K562 (cell line): ENCODE results near the gene MTG2. TPM values are rescaled to one million over a fixed set of nuclear protein-coding genes. Genes with fewer than 3 reads are reported as not detected.

Source experiments
- ADNP ChIP-seq: fragments of 200-800 bp; sonication (Bioruptor generic); IDR thresholded peaks from 2 replicates; pipeline ENCODE4 v1.6.1; 2016; ENCODE audit warnings: missing genetic modification characterization, missing compliant biosample characterization
- CBX1 ChIP-seq: sonication (generic); IDR thresholded peaks from 2 replicates; pipeline ENCODE4 v1.6.1; 2016; ENCODE audit warnings: antibody characterized with exemption, low read depth, mild to moderate bottlenecking
- DACH1 ChIP-seq: fragments of 450-650 bp; IDR thresholded peaks from 2 replicates; pipeline ENCODE4 v1.6.1; 2018; ENCODE audit not compliant: partially characterized antibody
- HDGF ChIP-seq: fragments of 450-650 bp; IDR thresholded peaks from 2 replicates; pipeline ENCODE4 v1.6.1; 2016
- HNRNPH1 ChIP-seq: fragments of 200-400 bp; formaldehyde crosslinking; optimal IDR thresholded peaks from 2 replicates; pipeline ENCODE3; 2017; ENCODE audit warnings: low read depth, mild to moderate bottlenecking, low read length, moderate library complexity
- JUND ChIP-seq, 2 experiments: IDR thresholded peaks; 2 replicates in 1 of 2; 3 replicates in 1 of 2; pipeline ENCODE4 v1.6.1; 2011; ENCODE audit warnings: borderline replicate concordance in 2 of 2, low read depth in 2 of 2, low read length in 2 of 2, improper control_type of control experiment in 1 of 2, missing biosample characterization in 1 of 2, missing genetic modification characterization in 1 of 2, missing genetic modification reagents in 1 of 2
- KDM1A ChIP-seq, 2 experiments: fragments of 450-650 bp; IDR thresholded peaks; 2 replicates each; pipeline ENCODE4 v1.6.1; 2016; ENCODE audit warnings: mild to moderate bottlenecking in 2 of 2
- SMARCA5 ChIP-seq: fragments of 450-650 bp; IDR thresholded peaks from 2 replicates; pipeline ENCODE4 v1.6.1; 2016
- SPI1 ChIP-seq: IDR thresholded peaks from 2 replicates; pipeline ENCODE4 v1.6.1; 2011; ENCODE audit warnings: low read depth, low read length, control low read depth, borderline replicate concordance
- polyA plus RNA-seq, 8 experiments: library from polyadenylated mRNA; depleted of rRNA in 4 of 8; stranded (reverse) in 5 of 8; unstranded in 3 of 8; fragments of >200 nt; fragmentation: Nextera tagmentation in 2 of 8; fragmentation: Illumina TruSeq in 1 of 8; extraction: Ambion mirVana in 2 of 8; extraction: Trizol in 1 of 8; gene quantifications; 2 replicates each; pipeline versions ENCODE4 v1.2.1 to v1.2.3, GENCODE V29; 2011 to 2014; ENCODE audit warnings: inconsistent platforms in 1 of 8, missing spikeins in 1 of 8
- total RNA-seq, 7 experiments: library from RNA; depleted of rRNA in 6 of 7; stranded (reverse); fragments of >200 nt in 6 of 7; fragmentation: Illumina TruSeq in 2 of 7; extraction: Trizol in 2 of 7; gene quantifications; 2 replicates each; pipeline versions ENCODE4 v1.2.1 to v1.2.3, GENCODE V29; 2011 to 2021; ENCODE audit warnings: low replicate concordance in 1 of 7
- TF ChIP-seq, protein P1 (sequence below): sonication (generic); formaldehyde crosslinking; IDR thresholded peaks from 2 replicates; pipeline ENCODE4 v1.8.0; 2022; ENCODE audit warnings: missing genetic modification reagents, mild to moderate bottlenecking, moderate library complexity, borderline replicate concordance
- TF ChIP-seq, protein P2 (sequence below): fragments of 150-350 bp; IDR thresholded peaks from 2 replicates; pipeline ENCODE4 v1.6.1; 2014; ENCODE audit warnings: low read depth, mild to moderate bottlenecking, low read length, borderline replicate concordance
- TF ChIP-seq, protein P3 (sequence below), 3 experiments: IDR thresholded peaks in 2 of 3; conservative IDR thresholded peaks in 1 of 3; 2 replicates each; pipeline ENCODE4 v1.5.1; 2011 to 2012; ENCODE audit warnings: low read length in 3 of 3, mild to moderate bottlenecking in 3 of 3, control low read depth in 2 of 3, improper control_type of control experiment in 1 of 3, inconsistent platforms in 1 of 3, low read depth in 1 of 3, mixed read lengths in 1 of 3, moderate library complexity in 1 of 3; ENCODE audit not compliant: insufficient read depth in 2 of 3

MTG2 gene
- total and polyA plus RNA-seq, 9 of the 15 experiments (the other 6 are each of a cell fraction or from before 2014, with no cell fraction given): 8.7 to 67.5 (median 44.5) TPM

DNA sequence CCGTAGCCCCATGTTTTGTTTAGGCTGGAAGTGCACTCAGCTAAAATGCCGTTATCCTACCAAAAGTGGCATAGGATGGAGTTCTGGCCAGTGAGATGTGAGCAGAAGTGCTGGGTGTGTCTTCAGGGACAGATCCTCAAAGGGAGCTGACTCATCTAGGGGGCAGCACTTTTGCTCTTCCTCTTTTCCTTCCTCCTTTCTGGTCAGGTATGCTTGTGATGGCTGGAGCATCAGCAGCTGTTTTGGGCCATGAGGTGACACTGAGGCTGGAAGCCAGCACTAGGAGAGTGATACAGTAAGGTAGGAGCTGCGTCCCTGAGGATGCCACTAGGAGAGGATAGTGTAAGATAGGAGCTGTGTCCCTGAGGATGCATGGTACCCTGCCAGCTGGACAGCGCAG, 50.9 kb downstream of the MTG2 start (continued):
- TF ChIP-seq KDM1A (IDR thresholded peaks at IDR 0.05) (peak; percentile 52 to 65), ADNP (tag) (0 out of 2 replicates have a peak, but pooled peaks have one; percentile 42), SPI1 (peak; percentile 93), DACH1 (peak; percentile 21), HDGF (no peak), HNRNPH1 (no peak), JUND (IDR thresholded peaks at IDR 0.05; ENCODE audit: borderline replicate concordance, low read depth, low read length) (no peak), JUND (tag; IDR thresholded peaks at IDR 0.05; ENCODE audit: borderline replicate concordance, low read depth, low read length) (peak; percentile 17; the same call in 1 of the 3 replicates), SMARCA5 (peak; percentile 97), CBX1 (peak; percentile 44; the same call in 1 of the 2 replicates)
- TF ChIP-seq, protein P1, sequence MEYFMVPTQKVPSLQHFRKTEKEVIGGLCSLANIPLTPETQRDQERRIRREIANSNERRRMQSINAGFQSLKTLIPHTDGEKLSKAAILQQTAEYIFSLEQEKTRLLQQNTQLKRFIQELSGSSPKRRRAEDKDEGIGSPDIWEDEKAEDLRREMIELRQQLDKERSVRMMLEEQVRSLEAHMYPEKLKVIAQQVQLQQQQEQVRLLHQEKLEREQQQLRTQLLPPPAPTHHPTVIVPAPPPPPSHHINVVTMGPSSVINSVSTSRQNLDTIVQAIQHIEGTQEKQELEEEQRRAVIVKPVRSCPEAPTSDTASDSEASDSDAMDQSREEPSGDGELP (CRISPR knock-in tag): peak; percentile 25; the same call in 1 of the 2 replicates
- TF ChIP-seq, protein P2, sequence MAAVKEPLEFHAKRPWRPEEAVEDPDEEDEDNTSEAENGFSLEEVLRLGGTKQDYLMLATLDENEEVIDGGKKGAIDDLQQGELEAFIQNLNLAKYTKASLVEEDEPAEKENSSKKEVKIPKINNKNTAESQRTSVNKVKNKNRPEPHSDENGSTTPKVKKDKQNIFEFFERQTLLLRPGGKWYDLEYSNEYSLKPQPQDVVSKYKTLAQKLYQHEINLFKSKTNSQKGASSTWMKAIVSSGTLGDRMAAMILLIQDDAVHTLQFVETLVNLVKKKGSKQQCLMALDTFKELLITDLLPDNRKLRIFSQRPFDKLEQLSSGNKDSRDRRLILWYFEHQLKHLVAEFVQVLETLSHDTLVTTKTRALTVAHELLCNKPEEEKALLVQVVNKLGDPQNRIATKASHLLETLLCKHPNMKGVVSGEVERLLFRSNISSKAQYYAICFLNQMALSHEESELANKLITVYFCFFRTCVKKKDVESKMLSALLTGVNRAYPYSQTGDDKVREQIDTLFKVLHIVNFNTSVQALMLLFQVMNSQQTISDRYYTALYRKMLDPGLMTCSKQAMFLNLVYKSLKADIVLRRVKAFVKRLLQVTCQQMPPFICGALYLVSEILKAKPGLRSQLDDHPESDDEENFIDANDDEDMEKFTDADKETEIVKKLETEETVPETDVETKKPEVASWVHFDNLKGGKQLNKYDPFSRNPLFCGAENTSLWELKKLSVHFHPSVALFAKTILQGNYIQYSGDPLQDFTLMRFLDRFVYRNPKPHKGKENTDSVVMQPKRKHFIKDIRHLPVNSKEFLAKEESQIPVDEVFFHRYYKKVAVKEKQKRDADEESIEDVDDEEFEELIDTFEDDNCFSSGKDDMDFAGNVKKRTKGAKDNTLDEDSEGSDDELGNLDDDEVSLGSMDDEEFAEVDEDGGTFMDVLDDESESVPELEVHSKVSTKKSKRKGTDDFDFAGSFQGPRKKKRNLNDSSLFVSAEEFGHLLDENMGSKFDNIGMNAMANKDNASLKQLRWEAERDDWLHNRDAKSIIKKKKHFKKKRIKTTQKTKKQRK: peak; percentile 51; the same call in 1 of the 2 replicates
- TF ChIP-seq, protein P3, sequence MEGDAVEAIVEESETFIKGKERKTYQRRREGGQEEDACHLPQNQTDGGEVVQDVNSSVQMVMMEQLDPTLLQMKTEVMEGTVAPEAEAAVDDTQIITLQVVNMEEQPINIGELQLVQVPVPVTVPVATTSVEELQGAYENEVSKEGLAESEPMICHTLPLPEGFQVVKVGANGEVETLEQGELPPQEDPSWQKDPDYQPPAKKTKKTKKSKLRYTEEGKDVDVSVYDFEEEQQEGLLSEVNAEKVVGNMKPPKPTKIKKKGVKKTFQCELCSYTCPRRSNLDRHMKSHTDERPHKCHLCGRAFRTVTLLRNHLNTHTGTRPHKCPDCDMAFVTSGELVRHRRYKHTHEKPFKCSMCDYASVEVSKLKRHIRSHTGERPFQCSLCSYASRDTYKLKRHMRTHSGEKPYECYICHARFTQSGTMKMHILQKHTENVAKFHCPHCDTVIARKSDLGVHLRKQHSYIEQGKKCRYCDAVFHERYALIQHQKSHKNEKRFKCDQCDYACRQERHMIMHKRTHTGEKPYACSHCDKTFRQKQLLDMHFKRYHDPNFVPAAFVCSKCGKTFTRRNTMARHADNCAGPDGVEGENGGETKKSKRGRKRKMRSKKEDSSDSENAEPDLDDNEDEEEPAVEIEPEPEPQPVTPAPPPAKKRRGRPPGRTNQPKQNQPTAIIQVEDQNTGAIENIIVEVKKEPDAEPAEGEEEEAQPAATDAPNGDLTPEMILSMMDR (IDR thresholded peaks at IDR 0.05 in 2 of 3, conservative IDR thresholded peaks at IDR 0.05 in 1 of 3; ENCODE audit: insufficient read depth in 2 of 3, low read depth in 1 of 3, low read length in 3 of 3): peak in 1 of 3 experiments; percentile 15; a peak in 1 of 6 replicates
